Umbilical cord (tissue), 2 donors: ENCODE measurements around the gene MKNK2. TPM values are rescaled to one million over a fixed set of nuclear protein-coding genes. Genes with fewer than 3 reads are reported as not detected.
"Not testable (repeated sequence)": the region's sequence is repeated elsewhere in the genome, so short reads cannot be mapped to it uniquely, and the experiment has no call there.

Experiments
- DNase-seq: peaks from one replicate; pipeline ENCODE4 v3.0.0-alpha.2; 2015; ENCODE audit warnings: low spot score
- total RNA-seq: library from RNA; depleted of rRNA; stranded (reverse); fragments of >200 nt; gene quantifications from one replicate; pipeline ENCODE4 v1.2.3, GENCODE V29; 2014; ENCODE audit warnings: low replicate concordance; ENCODE audit not compliant: insufficient read depth

The MKNK2 gene
- total RNA-seq, 1 donor from 2014 or later, result 17.8 TPM

GRCh38 chr19:1997353-1998233, 53.5 kb downstream of the MKNK2 start:
- no peak for DNase-seq

GRCh38 chr19:1992759-1993260, 58.2 kb downstream of the MKNK2 start:
- DNase-seq, result no peak

- no peak for DNase-seq
Observed at GRCh38 chr19:1991018-1991913, 59.8 kb downstream of the MKNK2 start.

GRCh38 chr19:1990230-1991017, 60.6 kb downstream of the MKNK2 start:
- DNase-seq, result no peak

GRCh38 chr19:1989513-1990229, 61.4 kb downstream of the MKNK2 start:
- DNase-seq, result no peak

GRCh38 chr19:1988464-1988863, 62.6 kb downstream of the MKNK2 start:
- not testable (repeated sequence) for DNase-seq

Other genes starting within 250 kb of the MKNK2 start
- 1.9 TPM for gene ATP8B3, start 239.0 kb downstream of the MKNK2 start, total RNA-seq
- gene REXO1, start 202.8 kb downstream of the MKNK2 start, total RNA-seq, result 3.1 TPM
- 0.96 TPM for gene KLF16, start 187.7 kb downstream of the MKNK2 start, total RNA-seq
- gene ABHD17A, start 165.7 kb downstream of the MKNK2 start, total RNA-seq, result 86.4 TPM
- gene ADAT3, start 145.8 kb downstream of the MKNK2 start, total RNA-seq, result 7.5 TPM
- gene SCAMP4, start 145.8 kb downstream of the MKNK2 start, total RNA-seq, result 16.4 TPM
- 51.0 TPM for gene CSNK1G2, start 110.1 kb downstream of the MKNK2 start, total RNA-seq
- gene BTBD2, start 35.5 kb downstream of the MKNK2 start, total RNA-seq, result 31.8 TPM
- 7.7 TPM for gene MOB3A, start 45.1 kb upstream of the MKNK2 start, total RNA-seq
- 1.2 TPM for gene IZUMO4, start 45.7 kb upstream of the MKNK2 start, total RNA-seq
- gene AP3D1, start 100.3 kb upstream of the MKNK2 start, total RNA-seq, result 46.0 TPM
- 6.0 TPM for gene DOT1L, start 112.7 kb upstream of the MKNK2 start, total RNA-seq
- gene PLEKHJ1, start 185.1 kb upstream of the MKNK2 start, total RNA-seq, result 29.4 TPM
- gene SF3A2, start 185.6 kb upstream of the MKNK2 start, total RNA-seq, result 39.7 TPM
- 3.1 TPM for gene AMH, start 198.1 kb upstream of the MKNK2 start, total RNA-seq
- gene JSRP1, start 205.2 kb upstream of the MKNK2 start, total RNA-seq, result not detected
- gene PEAK3, start 230.9 kb upstream of the MKNK2 start, total RNA-seq, result 0.24 TPM